SU-DHL-6 (cell line): ENCODE results near the gene DPP4.

Experiments
- H2AFZ ChIP-seq: fragments of 200-600 bp; sonication (generic); 2 replicates; pipeline ENCODE4 v1.6.1; 2014; ENCODE audit warnings: low read depth, mild to moderate bottlenecking, moderate library complexity, mixed read lengths, antibody characterized with exemption, low read length; ENCODE audit not compliant: severe bottlenecking
- H3F3A ChIP-seq: fragments of 200-600 bp; shearing (Covaris generic); 2 replicates; pipeline ENCODE4 v1.6.0; 2016; ENCODE audit warnings: antibody characterized with exemption, mild to moderate bottlenecking; ENCODE audit not compliant: insufficient read depth
- H3K27ac ChIP-seq: fragments of 200-600 bp; sonication (generic); 2 replicates; pipeline ENCODE4 v1.5.1; 2016; ENCODE audit warnings: low read depth, mild to moderate bottlenecking, low read length, moderate library complexity, mixed read lengths
- H3K27me3 ChIP-seq: fragments of 200-600 bp; sonication (generic), shearing (Covaris generic); 2 replicates; pipeline ENCODE4 v1.6.0; 2014; ENCODE audit warnings: mild to moderate bottlenecking, low read length
- H3K36me3 ChIP-seq: fragments of 200-600 bp; sonication (generic); 2 replicates; pipeline ENCODE4 v1.6.1; 2014; ENCODE audit warnings: mild to moderate bottlenecking, low read length, mixed read lengths
- H3K4me2 ChIP-seq: fragments of 300-600, 200-600 bp; shearing (Covaris generic), sonication (generic); 2 replicates; pipeline ENCODE4 v1.6.0; 2014; ENCODE audit warnings: low read length, low read depth, mild to moderate bottlenecking; ENCODE audit not compliant: poor library complexity, severe bottlenecking
- H3K4me3 ChIP-seq: fragments of 200-600 bp; sonication (generic); 2 replicates; pipeline ENCODE4 v1.5.1; 2014; ENCODE audit warnings: antibody characterized with exemption, low read length, mild to moderate bottlenecking, mixed read lengths; ENCODE audit not compliant: insufficient read depth, poor library complexity, severe bottlenecking
- H3K79me2 ChIP-seq: fragments of 200-600 bp; sonication (generic); 2 replicates; pipeline ENCODE4 v1.6.1; 2014; ENCODE audit warnings: mild to moderate bottlenecking, low read length, moderate library complexity; ENCODE audit not compliant: insufficient read depth
- H3K9ac ChIP-seq: fragments of 200-600 bp; sonication (generic); 2 replicates; pipeline ENCODE4 v1.7.0; 2014; ENCODE audit warnings: mild to moderate bottlenecking, low read length
- H3K9me2 ChIP-seq: fragments of 200-600 bp; sonication (generic); replicated peaks from 2 replicates; pipeline ENCODE4 v1.6.1; 2014; ENCODE audit warnings: low read length; ENCODE audit not compliant: insufficient read depth
- H3K9me3 ChIP-seq: fragments of 200-600 bp; sonication (generic); 2 replicates; pipeline ENCODE4 v1.6.1; 2014; ENCODE audit warnings: low read length, mixed read lengths; ENCODE audit not compliant: insufficient read depth
- H4K20me1 ChIP-seq: fragments of 200-600 bp; sonication (generic); 2 replicates; pipeline ENCODE4 v1.6.1; 2014; ENCODE audit warnings: low read depth, mild to moderate bottlenecking, antibody characterized with exemption, low read length, moderate library complexity, mixed read lengths
- CTCF ChIP-seq: fragments of 200-600 bp; sonication (generic); IDR thresholded peaks from one replicate; pipeline ENCODE4 v1.5.1; 2017; ENCODE audit warnings: antibody characterized with exemption, mild to moderate bottlenecking, low read length, moderate library complexity; ENCODE audit not compliant: insufficient read depth, poor library complexity, severe bottlenecking
- EZH2phosphoT487 ChIP-seq: fragments of 200-600 bp; sonication (generic), shearing (Covaris generic); conservative IDR thresholded peaks from 2 replicates; pipeline ENCODE4 v1.6.1; 2018; ENCODE audit warnings: mild to moderate bottlenecking, antibody characterized with exemption, low read length, moderate library complexity, mixed read lengths

The DPP4 gene

GRCh38 chr2:162057426-162057825 lies 16.6 kb downstream of the DPP4 start:
- H4K20me1 ChIP-seq, result no peaks in the 10 kb centered on the region
- no peaks in the 10 kb centered on the region for H3K27me3 ChIP-seq
- TF ChIP-seq EZH2phosphoT487, result no peak
- TF ChIP-seq CTCF, result no peak
- no peaks in the 10 kb centered on the region for H3F3A ChIP-seq
- H3K4me3 ChIP-seq, result no peak overlapping the region
- H3K36me3 ChIP-seq, result no peaks in the 10 kb centered on the region
- H3K27ac ChIP-seq, result no peak overlapping the region
- no peak overlapping the region for H3K4me2 ChIP-seq
- no peak overlapping the region for H2AFZ ChIP-seq
- H3K9ac ChIP-seq, result no peak overlapping the region
- H3K9me2 ChIP-seq, result no peaks in the 10 kb centered on the region
- H3K79me2 ChIP-seq, result no peaks in the 10 kb centered on the region
- H3K9me3 ChIP-seq, result 0 out of 2 replicates have a peak, but pooled peaks cover 6% of the 10 kb centered on the region

- Histone ChIP-seq H3K27me3 (no peaks in the 10 kb centered on the region), H4K20me1 (no peaks in the 10 kb centered on the region), H3K9ac (no peak overlapping the region), H3K4me2 (no peak overlapping the region), H3K36me3 (no peaks in the 10 kb centered on the region), H3K9me2 (no peaks in the 10 kb centered on the region), H3K27ac (no peak overlapping the region), H3K4me3 (no peak overlapping the region), H3K9me3 (0 out of 2 replicates have a peak, but pooled peaks cover 6% of the 10 kb centered on the region), H2AFZ (no peak overlapping the region), H3K79me2 (no peaks in the 10 kb centered on the region), H3F3A (no peaks in the 10 kb centered on the region)
- TF ChIP-seq CTCF (no peak), EZH2phosphoT487 (no peak)
These were observed 17.1 kb downstream of the DPP4 start for GRCh38 chr2:162056796-162057399.

- Histone ChIP-seq H3K27me3 (no peaks in the 10 kb centered on the region), H3K79me2 (no peaks in the 10 kb centered on the region), H2AFZ (no peak overlapping the region), H3K9me3 (0 out of 2 replicates have a peak, but pooled peaks cover 6% of the 10 kb centered on the region), H3K27ac (no peak overlapping the region), H3K4me3 (no peak overlapping the region), H4K20me1 (no peaks in the 10 kb centered on the region), H3K9ac (no peak overlapping the region), H3F3A (no peaks in the 10 kb centered on the region), H3K9me2 (no peaks in the 10 kb centered on the region), H3K36me3 (no peaks in the 10 kb centered on the region), H3K4me2 (no peak overlapping the region)
- no peak for TF ChIP-seq CTCF
- TF ChIP-seq EZH2phosphoT487, result no peak
These were observed 20.2 kb downstream of the DPP4 start for GRCh38 chr2:162053808-162054155.
